Smooth muscle cell (in vitro differentiated cells): ENCODE measurements around the gene PTPRO. TPM values are rescaled to one million over a fixed set of nuclear protein-coding genes. Genes with fewer than 3 reads are reported as not detected.

Experiments used
- DNase-seq: peaks from one replicate; lab custom pipeline; 2025; ENCODE audit not compliant: unreplicated experiment; lab: John Stamatoyannopoulos, UW
- H2AFZ ChIP-seq: fragments of 200-600 bp; sonication (generic); 2 replicates; pipeline ENCODE4 v1.6.0; 2016; ENCODE audit warnings: antibody characterized with exemption, low read depth, mild to moderate bottlenecking
- H3F3A ChIP-seq: fragments of 200-600 bp; sonication (generic); 2 replicates; pipeline ENCODE4 v1.6.0; 2017; ENCODE audit warnings: antibody characterized with exemption, low read depth
- H3K27ac ChIP-seq: fragments of 200-600 bp; sonication (generic); 2 replicates; pipeline ENCODE4 v1.5.1; 2016; ENCODE audit warnings: low read depth, mild to moderate bottlenecking
- H3K27me3 ChIP-seq: fragments of 200-600 bp; sonication (generic); 2 replicates; pipeline ENCODE4 v1.6.1; 2016; ENCODE audit warnings: low read depth, mild to moderate bottlenecking
- H3K36me3 ChIP-seq: fragments of 200-600 bp; sonication (generic); 2 replicates; pipeline ENCODE4 v1.5.1; 2016; ENCODE audit warnings: low read depth
- H3K4me1 ChIP-seq: fragments of 200-600 bp; sonication (generic); 2 replicates; pipeline ENCODE4 v1.5.1; 2016; ENCODE audit warnings: low read depth
- H3K4me2 ChIP-seq: fragments of 200-600 bp; sonication (generic); 2 replicates; pipeline ENCODE4 v1.6.0; 2016; ENCODE audit warnings: mild to moderate bottlenecking
- H3K4me3 ChIP-seq: fragments of 200-600 bp; sonication (generic); 2 replicates; pipeline ENCODE4 v1.5.1; 2016; ENCODE audit warnings: mild to moderate bottlenecking
- H3K79me2 ChIP-seq: fragments of 200-600 bp; sonication (generic); 2 replicates; pipeline ENCODE4 v1.6.0; 2016; ENCODE audit warnings: low read depth, mild to moderate bottlenecking
- H3K9ac ChIP-seq: fragments of 200-600 bp; sonication (generic); 2 replicates; pipeline ENCODE4 v1.6.0; 2016; ENCODE audit warnings: low read depth
- H3K9me3 ChIP-seq: fragments of 200-600 bp; sonication (generic); replicated peaks from 2 replicates; pipeline ENCODE4 v1.5.1; 2016; ENCODE audit warnings: low read depth
- H4K20me1 ChIP-seq: fragments of 200-600 bp; sonication (generic); 2 replicates; pipeline ENCODE4 v1.6.0; 2016; ENCODE audit warnings: low read depth
- CTCF ChIP-seq: fragments of 200-600 bp; sonication (generic); IDR thresholded peaks from 2 replicates; pipeline ENCODE4 v1.5.1; 2017; ENCODE audit warnings: borderline replicate concordance, mild to moderate bottlenecking, antibody characterized with exemption; ENCODE audit not compliant: insufficient read depth, poor library complexity, severe bottlenecking
- WGBS: methylation state at CpG from one replicate; pipeline ENCODE4 v1.1.7; 2016; ENCODE audit warnings: low lambda C conversion rate; 5-methylcytosine and 5-hydroxymethylcytosine counted together
- polyA plus RNA-seq: library from polyadenylated mRNA; unstranded; fragments of >200 nt; fragmentation: Nextera tagmentation; extraction: Ambion mirVana; gene quantifications from 2 replicates; pipeline ENCODE4 v1.2.1, GENCODE V29; 2016
- total RNA-seq: library from RNA; depleted of rRNA; stranded (reverse); fragments of >200 nt; gene quantifications from 2 replicates; pipeline ENCODE4 v1.2.3, GENCODE V29; 2014

Gene PTPRO
- total and polyA plus RNA-seq, 2 experiments from 2014 or later, result not detected

GRCh38 chr12:15532364-15532977 is 210.2 kb downstream of the PTPRO start:
- 40% methylated on average over 3 of the region's 3 CpGs for WGBS
- no peaks in the 10 kb centered on the region for H3K36me3 ChIP-seq
- no peak overlapping the region for H2AFZ ChIP-seq
- H3K9me3 ChIP-seq, result peaks cover 5% of the 10 kb centered on the region
- peak; percentile 54 for TF ChIP-seq CTCF
- H3K9ac ChIP-seq, result no peak overlapping the region
- no peak for DNase-seq
- no peaks in the 10 kb centered on the region for H4K20me1 ChIP-seq
- H3F3A ChIP-seq, result no peaks in the 10 kb centered on the region
- no peak overlapping the region for H3K27ac ChIP-seq
- H3K4me3 ChIP-seq, result no peak overlapping the region
- H3K27me3 ChIP-seq, result no peaks in the 10 kb centered on the region
- H3K79me2 ChIP-seq, result no peaks in the 10 kb centered on the region
- H3K4me2 ChIP-seq, result no peak overlapping the region
- H3K4me1 ChIP-seq, result no peaks in the 10 kb centered on the region

GRCh38 chr12:15534322-15534721 is 212.0 kb downstream of the PTPRO start:
- Histone ChIP-seq H3K79me2 (no peaks in the 10 kb centered on the region), H3K9me3 (no peaks in the 10 kb centered on the region), H3K9ac (no peak overlapping the region), H2AFZ (peak overlapping the region; percentile 46), H3K4me1 (no peaks in the 10 kb centered on the region), H3K4me2 (no peak overlapping the region), H3K27ac (no peak overlapping the region), H3K36me3 (no peaks in the 10 kb centered on the region), H3K4me3 (no peak overlapping the region), H3K27me3 (no peaks in the 10 kb centered on the region), H3F3A (no peaks in the 10 kb centered on the region), H4K20me1 (no peaks in the 10 kb centered on the region)
- DNase-seq, result no peak
- 93% methylated on average over 3 of the region's 3 CpGs for WGBS
- TF ChIP-seq CTCF, result no peak

- H3K27me3 ChIP-seq, result no peaks in the 10 kb centered on the region
- H3K27ac ChIP-seq, result no peak overlapping the region
- H3K36me3 ChIP-seq, result no peaks in the 10 kb centered on the region
- H3K4me2 ChIP-seq, result no peak overlapping the region
- TF ChIP-seq CTCF, result no peak
- no peaks in the 10 kb centered on the region for H3K79me2 ChIP-seq
- DNase-seq, result no peak
- peaks cover 1% of the 10 kb centered on the region for H3F3A ChIP-seq
- H3K9me3 ChIP-seq, result no peaks in the 10 kb centered on the region
- peak overlapping the region; percentile 46 for H2AFZ ChIP-seq
- H4K20me1 ChIP-seq, result no peaks in the 10 kb centered on the region
- no peak overlapping the region for H3K9ac ChIP-seq
- H3K4me3 ChIP-seq, result no peak overlapping the region
- WGBS, result 92% methylated on average over 5 of the region's 5 CpGs
- H3K4me1 ChIP-seq, result no peaks in the 10 kb centered on the region
Observed at GRCh38 chr12:15534874-15535273, 212.6 kb downstream of the PTPRO start.

- 73% methylated on average over 6 of the region's 6 CpGs for WGBS
- H3K27me3 ChIP-seq, result no peaks in the 10 kb centered on the region
- H3K9ac ChIP-seq, result no peak overlapping the region
- no peaks in the 10 kb centered on the region for H3K79me2 ChIP-seq
- no peak overlapping the region for H3K27ac ChIP-seq
- DNase-seq, result no peak
- H3K9me3 ChIP-seq, result no peaks in the 10 kb centered on the region
- no peaks in the 10 kb centered on the region for H3K4me1 ChIP-seq
- H2AFZ ChIP-seq, result peak overlapping the region; percentile 46
- no peaks in the 10 kb centered on the region for H4K20me1 ChIP-seq
- H3K4me3 ChIP-seq, result no peak overlapping the region
- TF ChIP-seq CTCF, result no peak
- H3K36me3 ChIP-seq, result no peaks in the 10 kb centered on the region
- peaks cover 3% of the 10 kb centered on the region for H3F3A ChIP-seq
- H3K4me2 ChIP-seq, result no peak overlapping the region
Observed at GRCh38 chr12:15535352-15535781, 213.1 kb downstream of the PTPRO start.
